OCI-LY3 (cell line): Measurements from ENCODE around the gene ZNF436.
A peak's percentile ranks its signal among the peaks of the same experiment; 100 is the strongest.

ENCODE experiments used
- H2AFZ ChIP-seq: fragments of 200-600, 300-600 bp; shearing (Covaris generic); 2 replicates; pipeline ENCODE4 v1.6.0; 2014; ENCODE audit warnings: antibody characterized with exemption, low read depth, low read length
- H3K27ac ChIP-seq: fragments of 200-600, 300-600 bp; sonication (generic); 2 replicates; pipeline ENCODE4 v1.5.1; 2014; ENCODE audit warnings: mild to moderate bottlenecking, low read length, moderate library complexity, mixed read lengths
- H3K27me3 ChIP-seq: fragments of 200-600, 300-600 bp; sonication (generic); 2 replicates; pipeline ENCODE4 v1.6.1; 2014; ENCODE audit warnings: low read depth, low read length, mixed read lengths
- H3K36me3 ChIP-seq: fragments of 200-600, 300-600 bp; sonication (generic); replicated peaks from 2 replicates; pipeline ENCODE3; 2014; ENCODE audit warnings: low read depth, low read length, mixed read lengths
- H3K4me1 ChIP-seq: fragments of 300-600, 200-600 bp; sonication (generic); 2 replicates; pipeline ENCODE4 v1.6.1; 2014; ENCODE audit warnings: low read length, mixed read lengths
- H3K4me2 ChIP-seq: fragments of 200-600, 300-600 bp; sonication (generic); 2 replicates; pipeline ENCODE4 v1.6.1; 2014; ENCODE audit warnings: low read length, mixed read lengths
- H3K4me3 ChIP-seq: fragments of 300-600, 200-600 bp; sonication (generic); 2 replicates; pipeline ENCODE4 v1.5.1; 2014; ENCODE audit warnings: antibody characterized with exemption, mild to moderate bottlenecking, low read length, moderate library complexity
- H3K79me2 ChIP-seq: fragments of 300-600, 200-600 bp; shearing (Covaris generic); 2 replicates; pipeline ENCODE4 v1.6.1; 2014; ENCODE audit warnings: mild to moderate bottlenecking, low read length, mixed read lengths
- H3K9ac ChIP-seq: fragments of 300-600, 200-600 bp; shearing (Covaris generic); 2 replicates; pipeline ENCODE4 v1.6.0; 2014; ENCODE audit warnings: mild to moderate bottlenecking, low read length, moderate library complexity
- H3K9me3 ChIP-seq: fragments of 200-600, 300-600 bp; shearing (Covaris generic); 2 replicates; pipeline ENCODE4 v1.6.1; 2014; ENCODE audit warnings: low read length, mixed read lengths; ENCODE audit not compliant: insufficient read depth
- H4K20me1 ChIP-seq: fragments of 200-600, 300-600 bp; sonication (generic); 2 replicates; pipeline ENCODE4 v1.6.1; 2016; ENCODE audit warnings: low read length, mixed read lengths; ENCODE audit not compliant: insufficient read depth
- CTCF ChIP-seq: fragments of 200-600, 300-600 bp; sonication (generic); IDR thresholded peaks from 2 replicates; pipeline ENCODE4 v1.5.1; 2014; ENCODE audit warnings: antibody characterized with exemption, low read length, low read depth
- EZH2phosphoT487 ChIP-seq: fragments of 200-600 bp; shearing (Covaris generic); IDR thresholded peaks from 2 replicates; pipeline ENCODE4 v1.6.1; 2018; ENCODE audit warnings: antibody characterized with exemption, mixed run types, low read depth

Gene ZNF436

DNA sequence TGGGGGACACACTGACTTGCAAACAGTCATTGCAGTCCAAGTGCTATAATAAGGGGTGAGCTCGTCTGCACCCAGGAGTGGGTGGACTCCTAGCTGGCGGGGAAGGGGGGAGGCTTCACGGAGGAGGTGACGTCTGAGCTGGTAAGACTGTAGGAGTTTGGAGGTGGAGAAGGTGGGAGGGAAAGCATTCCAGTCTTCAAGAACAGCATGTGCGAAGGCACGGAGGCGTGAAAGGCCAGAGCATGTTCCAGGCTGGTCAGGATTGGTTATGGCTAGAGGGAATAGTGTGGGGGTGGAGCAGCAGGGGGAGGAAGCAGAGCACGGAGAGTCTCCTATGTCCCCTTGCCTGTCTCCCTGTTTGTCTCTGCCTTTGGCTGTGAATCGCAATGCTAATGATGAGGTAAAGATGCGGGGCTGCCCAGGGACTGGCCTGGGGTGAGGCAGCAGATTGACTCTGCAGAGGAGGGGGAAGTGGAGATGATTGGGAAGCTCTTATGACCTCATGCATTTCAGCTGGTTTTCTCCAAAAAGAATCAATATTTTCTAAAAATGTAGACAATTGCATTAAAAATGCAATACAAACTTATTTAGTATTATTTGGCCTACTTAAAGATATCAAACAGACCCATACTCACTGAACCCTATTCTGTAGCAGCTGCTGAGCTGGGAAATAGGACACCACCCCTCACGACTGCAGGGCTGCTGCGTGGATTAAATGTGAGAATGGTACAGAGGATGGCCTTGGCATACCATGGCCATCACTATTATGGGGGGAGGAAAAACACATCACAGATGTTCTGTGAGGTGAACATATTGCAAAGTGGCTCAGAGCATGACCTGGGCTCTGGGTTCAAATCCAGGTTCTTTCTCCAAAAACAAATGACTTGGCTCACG lies 2.6 kb upstream of the ZNF436 start:
- Histone ChIP-seq H3K27me3 (peaks cover 4% of the 10 kb centered on the region; the same call in 1 of the 2 replicates), H3K27ac (no peak overlapping the region), H3K4me2 (no peak overlapping the region), H3K9ac (no peak overlapping the region), H3K36me3 (no peaks in the 10 kb centered on the region), H4K20me1 (no peaks in the 10 kb centered on the region), H3K79me2 (peaks cover 12% of the 10 kb centered on the region), H3K4me3 (no peak overlapping the region), H3K4me1 (peaks cover 10% of the 10 kb centered on the region), H2AFZ (no peak overlapping the region), H3K9me3 (no peaks in the 10 kb centered on the region)
- TF ChIP-seq CTCF (no peak), EZH2phosphoT487 (no peak)

- Histone ChIP-seq H2AFZ (no peak overlapping the region), H3K4me3 (no peak overlapping the region), H3K9me3 (no peaks in the 10 kb centered on the region), H3K9ac (no peak overlapping the region), H3K27ac (no peak overlapping the region), H4K20me1 (no peaks in the 10 kb centered on the region), H3K36me3 (peaks cover 3% of the 10 kb centered on the region), H3K79me2 (peaks cover 12% of the 10 kb centered on the region), H3K27me3 (no peaks in the 10 kb centered on the region), H3K4me2 (no peak overlapping the region), H3K4me1 (peaks cover 10% of the 10 kb centered on the region)
- TF ChIP-seq EZH2phosphoT487 (no peak), CTCF (no peak)
These were observed 1.3 kb upstream of the ZNF436 start for GRCh38 chr1:23370709-23371584.

- peak overlapping the region; percentile 100; the same call in 1 of the 2 replicates for H3K4me2 ChIP-seq
- H3K27ac ChIP-seq = no peak overlapping the region
- peaks cover 3% of the 10 kb centered on the region for H3K36me3 ChIP-seq
- H4K20me1 ChIP-seq = no peaks in the 10 kb centered on the region
- H3K79me2 ChIP-seq = peaks cover 12% of the 10 kb centered on the region
- H3K9me3 ChIP-seq = no peaks in the 10 kb centered on the region
- peaks cover 10% of the 10 kb centered on the region for H3K4me1 ChIP-seq
- no peak overlapping the region for H3K4me3 ChIP-seq
- H3K9ac ChIP-seq = no peak overlapping the region
- H2AFZ ChIP-seq = no peak overlapping the region
- H3K27me3 ChIP-seq = no peaks in the 10 kb centered on the region
- no peak for TF ChIP-seq CTCF
- TF ChIP-seq EZH2phosphoT487 = no peak
These were observed 683 bp upstream of the ZNF436 start for GRCh38 chr1:23370330-23370708.
